ENCODE data around the gene TMEM237. TPM values are rescaled to one million over a fixed set of nuclear protein-coding genes. Genes with fewer than 3 reads are reported as not detected.

The TMEM237 gene
- total and polyA plus RNA-seq, 2 donors (not counting 1 experiment from before 2014, with no cell fraction given): 0.76 to 4.2 TPM

DNA sequence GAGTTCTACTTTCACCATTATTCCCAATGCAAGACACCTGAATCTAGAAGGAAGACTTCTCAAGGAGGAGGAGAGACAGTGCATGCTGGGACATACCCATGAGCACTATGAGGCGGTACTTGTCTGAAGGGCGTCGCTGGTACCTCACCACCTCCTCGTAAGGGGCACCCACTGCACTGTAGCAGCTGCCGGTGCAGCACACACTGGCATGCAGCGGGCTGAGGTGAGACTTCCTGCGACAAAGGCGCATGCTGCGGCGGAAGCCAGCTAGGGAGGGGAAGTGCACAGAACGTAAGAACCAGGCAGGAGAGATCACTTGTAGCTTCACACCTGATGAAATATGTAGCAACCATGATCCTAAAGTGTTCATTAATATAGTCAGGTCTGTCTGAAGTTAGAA is 12.8 kb upstream of the TMEM237 start:
- intact Hi-C loops (cut with micrococcal nuclease): no loop called here
- ATAC-seq (ENCODE audit: low read depth): no peak
- H4K20me1 ChIP-seq (ENCODE audit: control insufficient read depth, insufficient read depth, low read length, poor library complexity, severe bottlenecking): no peaks in the 10 kb centered on the region
- H3K27me3 ChIP-seq (replicated peaks in 1 of 4; ENCODE audit: control extremely low read depth in 1 of 4, control insufficient read depth in 3 of 4, insufficient read depth in 4 of 4, low read length in 3 of 4): peaks cover 0 to 4% (median 0%) of the 10 kb centered on the region in 4 experiments
- Mint-ChIP-seq H3K9me3 (ENCODE audit: insufficient read depth) (no peaks in the 10 kb centered on the region), H3K4me3 (no peak overlapping the region), H3K4me1 (no peaks in the 10 kb centered on the region), H3K27ac (no peak overlapping the region), H3K27me3 (peaks cover 38% of the 10 kb centered on the region)
- no peak overlapping the region for H3K9ac ChIP-seq (ENCODE audit: low read length)
- no peak overlapping the region for H3K4me2 ChIP-seq (replicated peaks; ENCODE audit: low read depth, low read length, poor library complexity, severe bottlenecking)
- no peaks in the 10 kb centered on the region for H3K36me3 ChIP-seq (replicated peaks in 1 of 2; ENCODE audit: control extremely low read depth in 1 of 2, control insufficient read depth in 1 of 2, extremely low read depth in 1 of 2, insufficient read depth in 2 of 2, low read length in 1 of 2)
- ChIA-PET POLR2A (no interaction called here), CTCF (no interaction called here)
- 98% methylated on average over 10 of the region's 11 CpGs for WGBS (ENCODE audit: insufficient coverage)
- H3K9me3 ChIP-seq (ENCODE audit: control extremely low read depth in 1 of 3, control insufficient read depth in 2 of 3, insufficient read depth in 1 of 3, low read length in 2 of 3): peaks cover 0 to 3% (median 0%) of the 10 kb centered on the region in 3 donors
- DNase-seq: no peak
- TF ChIP-seq, protein P1, sequence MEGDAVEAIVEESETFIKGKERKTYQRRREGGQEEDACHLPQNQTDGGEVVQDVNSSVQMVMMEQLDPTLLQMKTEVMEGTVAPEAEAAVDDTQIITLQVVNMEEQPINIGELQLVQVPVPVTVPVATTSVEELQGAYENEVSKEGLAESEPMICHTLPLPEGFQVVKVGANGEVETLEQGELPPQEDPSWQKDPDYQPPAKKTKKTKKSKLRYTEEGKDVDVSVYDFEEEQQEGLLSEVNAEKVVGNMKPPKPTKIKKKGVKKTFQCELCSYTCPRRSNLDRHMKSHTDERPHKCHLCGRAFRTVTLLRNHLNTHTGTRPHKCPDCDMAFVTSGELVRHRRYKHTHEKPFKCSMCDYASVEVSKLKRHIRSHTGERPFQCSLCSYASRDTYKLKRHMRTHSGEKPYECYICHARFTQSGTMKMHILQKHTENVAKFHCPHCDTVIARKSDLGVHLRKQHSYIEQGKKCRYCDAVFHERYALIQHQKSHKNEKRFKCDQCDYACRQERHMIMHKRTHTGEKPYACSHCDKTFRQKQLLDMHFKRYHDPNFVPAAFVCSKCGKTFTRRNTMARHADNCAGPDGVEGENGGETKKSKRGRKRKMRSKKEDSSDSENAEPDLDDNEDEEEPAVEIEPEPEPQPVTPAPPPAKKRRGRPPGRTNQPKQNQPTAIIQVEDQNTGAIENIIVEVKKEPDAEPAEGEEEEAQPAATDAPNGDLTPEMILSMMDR (IDR thresholded peaks at IDR 0.05): no peak
- no peak for TF ChIP-seq EZH2 (IDR thresholded peaks at IDR 0.05; ENCODE audit: borderline replicate concordance, insufficient read depth, low read depth, low read length, poor library complexity, severe bottlenecking)
- H3K27ac ChIP-seq (ENCODE audit: low read length in 2 of 2): no peak overlapping the region
- no peak overlapping the region for H2AFZ ChIP-seq (ENCODE audit: insufficient read depth, low read depth, low read length, poor library complexity, severe bottlenecking)
- no peaks in the 10 kb centered on the region for H3K79me2 ChIP-seq (ENCODE audit: control insufficient read depth, insufficient read depth, low read length)
- H3K4me3 ChIP-seq (ENCODE audit: control extremely low read depth in 1 of 5, extremely low read depth in 1 of 5, insufficient read depth in 1 of 5, low read depth in 2 of 5, low read length in 4 of 5): no peak overlapping the region
- no peaks in the 10 kb centered on the region for H3K4me1 ChIP-seq (ENCODE audit: control insufficient read depth in 2 of 2, insufficient read depth in 2 of 2, low read length in 2 of 2)

DNA sequence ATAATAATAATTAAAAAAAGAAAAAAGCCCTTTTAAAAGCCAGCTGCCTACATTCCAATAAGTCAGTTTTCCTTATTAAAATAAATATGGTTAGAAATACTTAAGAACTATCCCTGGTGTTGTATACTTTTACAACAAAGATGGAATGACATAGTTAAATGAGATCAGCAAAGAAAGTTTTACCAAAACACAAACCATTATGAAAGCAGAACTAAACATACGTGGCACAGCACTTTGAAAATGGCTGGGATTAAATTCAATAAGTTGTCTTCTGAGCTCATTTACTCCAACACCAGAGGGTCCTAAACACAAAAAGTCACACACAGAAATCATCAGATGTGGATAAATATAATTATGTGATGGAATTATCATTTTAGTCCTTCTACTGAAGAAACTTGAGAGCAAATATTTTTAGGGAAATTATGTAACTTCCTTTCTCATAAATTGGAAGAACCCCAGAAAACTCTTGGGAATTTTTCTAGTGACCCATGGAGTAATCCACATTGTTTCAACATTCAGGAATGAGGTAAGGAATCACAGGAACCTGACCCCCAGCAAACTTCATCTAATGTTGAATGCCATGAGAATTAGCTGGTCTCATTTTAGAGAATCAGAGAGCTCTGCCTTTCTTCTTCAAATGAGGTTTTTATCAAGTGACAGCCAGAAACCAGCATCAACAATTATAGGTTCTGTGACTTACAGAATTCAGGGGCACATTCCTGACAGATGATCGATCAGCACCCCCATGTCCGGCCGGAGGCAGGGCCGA is 11.5 kb upstream of the TMEM237 start:
- H3K36me3 ChIP-seq (replicated peaks in 1 of 2; ENCODE audit: control extremely low read depth in 1 of 2, control insufficient read depth in 1 of 2, extremely low read depth in 1 of 2, insufficient read depth in 2 of 2, low read length in 1 of 2): no peaks in the 10 kb centered on the region
- Mint-ChIP-seq H3K27me3 (peaks cover 32% of the 10 kb centered on the region), H3K27ac (no peak overlapping the region), H3K4me3 (no peak overlapping the region), H3K4me1 (no peaks in the 10 kb centered on the region), H3K9me3 (ENCODE audit: insufficient read depth) (no peaks in the 10 kb centered on the region)
- no peak overlapping the region for H3K4me2 ChIP-seq (replicated peaks; ENCODE audit: low read depth, low read length, poor library complexity, severe bottlenecking)
- peaks cover 0 to 4% (median 0%) of the 10 kb centered on the region in 4 experiments for H3K27me3 ChIP-seq (replicated peaks in 1 of 4; ENCODE audit: control extremely low read depth in 1 of 4, control insufficient read depth in 3 of 4, insufficient read depth in 4 of 4, low read length in 3 of 4)
- no peaks in the 10 kb centered on the region for H3K79me2 ChIP-seq (ENCODE audit: control insufficient read depth, insufficient read depth, low read length)
- ChIA-PET CTCF (no interaction called here), POLR2A (no interaction called here)
- peaks cover 0 to 3% (median 0%) of the 10 kb centered on the region in 3 donors for H3K9me3 ChIP-seq (ENCODE audit: control extremely low read depth in 1 of 3, control insufficient read depth in 2 of 3, insufficient read depth in 1 of 3, low read length in 2 of 3)
- WGBS (ENCODE audit: insufficient coverage): 94% methylated on average over 3 of the region's 5 CpGs
- no peak for TF ChIP-seq EZH2 (IDR thresholded peaks at IDR 0.05; ENCODE audit: borderline replicate concordance, insufficient read depth, low read depth, low read length, poor library complexity, severe bottlenecking)
- TF ChIP-seq, protein P1 (IDR thresholded peaks at IDR 0.05): no peak
- intact Hi-C loops (cut with micrococcal nuclease): no loop called here
- no peak for ATAC-seq (ENCODE audit: low read depth)
- H3K4me3 ChIP-seq (ENCODE audit: control extremely low read depth in 1 of 5, extremely low read depth in 1 of 5, insufficient read depth in 1 of 5, low read depth in 2 of 5, low read length in 4 of 5): no peak overlapping the region
- H3K9ac ChIP-seq (ENCODE audit: low read length): no peak overlapping the region
- no peak for DNase-seq
- no peaks in the 10 kb centered on the region for H3K4me1 ChIP-seq (ENCODE audit: control insufficient read depth in 2 of 2, insufficient read depth in 2 of 2, low read length in 2 of 2)
- H2AFZ ChIP-seq (ENCODE audit: insufficient read depth, low read depth, low read length, poor library complexity, severe bottlenecking): no peak overlapping the region
- H3K27ac ChIP-seq (ENCODE audit: low read length in 2 of 2): no peak overlapping the region
- no peaks in the 10 kb centered on the region for H4K20me1 ChIP-seq (ENCODE audit: control insufficient read depth, insufficient read depth, low read length, poor library complexity, severe bottlenecking)
